KMS-11 (cell line): ENCODE results near the gene OR10A6.

ENCODE experiments used
- H2AFZ ChIP-seq: fragments of 200-600 bp; sonication (generic); 2 replicates; pipeline ENCODE4 v1.6.1; 2016; ENCODE audit warnings: antibody characterized with exemption, mixed run types, low read depth
- H3K27ac ChIP-seq: fragments of 200-600 bp; sonication (generic); 2 replicates; pipeline ENCODE4 v1.6.1; 2016; ENCODE audit warnings: mild to moderate bottlenecking, mixed run types
- H3K27me3 ChIP-seq: fragments of 200-600 bp; sonication (generic); 2 replicates; pipeline ENCODE4 v1.6.1; 2017; ENCODE audit warnings: mild to moderate bottlenecking, low read depth, mixed run types, moderate library complexity; ENCODE audit not compliant: insufficient read depth
- H3K36me3 ChIP-seq: fragments of 200-600 bp; sonication (generic); 2 replicates; pipeline ENCODE4 v1.6.1; 2017; ENCODE audit warnings: mild to moderate bottlenecking, mixed run types; ENCODE audit not compliant: insufficient read depth
- H3K4me1 ChIP-seq: fragments of 200-600 bp; sonication (generic); 2 replicates; pipeline ENCODE4 v1.6.1; 2016; ENCODE audit warnings: mild to moderate bottlenecking, low read depth, mixed run types; ENCODE audit not compliant: poor library complexity, severe bottlenecking
- H3K4me2 ChIP-seq: fragments of 200-600 bp; sonication (generic); 2 replicates; pipeline ENCODE4 v1.7.0; 2016; ENCODE audit warnings: mild to moderate bottlenecking, mixed run types
- H3K4me3 ChIP-seq: fragments of 200-600 bp; sonication (generic); IDR thresholded peaks from 2 replicates; pipeline ENCODE4 v1.6.1; 2017; ENCODE audit warnings: low read depth, low read length, mixed read lengths; ENCODE audit not compliant: insufficient read depth
- H3K79me2 ChIP-seq: fragments of 200-600 bp; sonication (generic); 2 replicates; pipeline ENCODE4 v1.6.1; 2016; ENCODE audit warnings: low read depth, mixed run types; ENCODE audit not compliant: insufficient read depth
- H3K9ac ChIP-seq: fragments of 200-600 bp; sonication (generic); 2 replicates; pipeline ENCODE4 v1.6.1; 2016; ENCODE audit warnings: mild to moderate bottlenecking, mixed run types
- H4K20me1 ChIP-seq: fragments of 200-600 bp; sonication (generic); 2 replicates; pipeline ENCODE4 v1.6.1; 2016; ENCODE audit warnings: mild to moderate bottlenecking, mixed run types; ENCODE audit not compliant: insufficient read depth
- TF ChIP-seq, protein P1 (sequence below): fragments of 200-600 bp; sonication (generic); conservative IDR thresholded peaks from 2 replicates; pipeline ENCODE4 v1.6.1; 2017; ENCODE audit warnings: low read depth, mild to moderate bottlenecking, antibody characterized with exemption, low read length, moderate library complexity, mixed read lengths

OR10A6 gene

DNA sequence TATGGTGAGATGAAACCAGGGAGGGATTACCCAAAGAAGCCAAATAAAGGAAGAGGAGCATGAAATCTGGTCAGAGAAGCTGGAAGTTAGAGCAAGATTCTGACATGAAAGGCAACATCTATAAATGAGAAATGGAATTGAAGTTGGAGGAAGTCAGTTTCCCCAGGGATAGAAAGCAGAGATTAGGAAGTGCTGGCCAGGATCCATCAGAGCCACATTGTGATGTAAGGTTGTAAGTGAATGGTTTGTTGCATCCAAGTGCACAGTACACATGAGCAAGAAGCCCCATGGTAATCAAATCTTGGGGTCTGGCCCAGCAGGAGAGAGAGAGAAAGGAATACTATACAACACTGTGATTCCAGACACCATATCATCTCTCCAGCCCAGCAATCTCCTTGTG, 40.8 kb upstream of the OR10A6 start:
- no peak overlapping the region for H3K9ac ChIP-seq
- no peak overlapping the region for H2AFZ ChIP-seq
- H3K27ac ChIP-seq, result no peak overlapping the region
- H3K4me1 ChIP-seq, result no peaks in the 10 kb centered on the region
- H3K79me2 ChIP-seq, result no peaks in the 10 kb centered on the region
- TF ChIP-seq, protein P1, sequence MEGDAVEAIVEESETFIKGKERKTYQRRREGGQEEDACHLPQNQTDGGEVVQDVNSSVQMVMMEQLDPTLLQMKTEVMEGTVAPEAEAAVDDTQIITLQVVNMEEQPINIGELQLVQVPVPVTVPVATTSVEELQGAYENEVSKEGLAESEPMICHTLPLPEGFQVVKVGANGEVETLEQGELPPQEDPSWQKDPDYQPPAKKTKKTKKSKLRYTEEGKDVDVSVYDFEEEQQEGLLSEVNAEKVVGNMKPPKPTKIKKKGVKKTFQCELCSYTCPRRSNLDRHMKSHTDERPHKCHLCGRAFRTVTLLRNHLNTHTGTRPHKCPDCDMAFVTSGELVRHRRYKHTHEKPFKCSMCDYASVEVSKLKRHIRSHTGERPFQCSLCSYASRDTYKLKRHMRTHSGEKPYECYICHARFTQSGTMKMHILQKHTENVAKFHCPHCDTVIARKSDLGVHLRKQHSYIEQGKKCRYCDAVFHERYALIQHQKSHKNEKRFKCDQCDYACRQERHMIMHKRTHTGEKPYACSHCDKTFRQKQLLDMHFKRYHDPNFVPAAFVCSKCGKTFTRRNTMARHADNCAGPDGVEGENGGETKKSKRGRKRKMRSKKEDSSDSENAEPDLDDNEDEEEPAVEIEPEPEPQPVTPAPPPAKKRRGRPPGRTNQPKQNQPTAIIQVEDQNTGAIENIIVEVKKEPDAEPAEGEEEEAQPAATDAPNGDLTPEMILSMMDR, result no peak
- H3K4me3 ChIP-seq, result no peak overlapping the region
- H3K36me3 ChIP-seq, result no peaks in the 10 kb centered on the region
- H4K20me1 ChIP-seq, result no peaks in the 10 kb centered on the region
- no peak overlapping the region for H3K4me2 ChIP-seq
- H3K27me3 ChIP-seq, result no peaks in the 10 kb centered on the region

DNA sequence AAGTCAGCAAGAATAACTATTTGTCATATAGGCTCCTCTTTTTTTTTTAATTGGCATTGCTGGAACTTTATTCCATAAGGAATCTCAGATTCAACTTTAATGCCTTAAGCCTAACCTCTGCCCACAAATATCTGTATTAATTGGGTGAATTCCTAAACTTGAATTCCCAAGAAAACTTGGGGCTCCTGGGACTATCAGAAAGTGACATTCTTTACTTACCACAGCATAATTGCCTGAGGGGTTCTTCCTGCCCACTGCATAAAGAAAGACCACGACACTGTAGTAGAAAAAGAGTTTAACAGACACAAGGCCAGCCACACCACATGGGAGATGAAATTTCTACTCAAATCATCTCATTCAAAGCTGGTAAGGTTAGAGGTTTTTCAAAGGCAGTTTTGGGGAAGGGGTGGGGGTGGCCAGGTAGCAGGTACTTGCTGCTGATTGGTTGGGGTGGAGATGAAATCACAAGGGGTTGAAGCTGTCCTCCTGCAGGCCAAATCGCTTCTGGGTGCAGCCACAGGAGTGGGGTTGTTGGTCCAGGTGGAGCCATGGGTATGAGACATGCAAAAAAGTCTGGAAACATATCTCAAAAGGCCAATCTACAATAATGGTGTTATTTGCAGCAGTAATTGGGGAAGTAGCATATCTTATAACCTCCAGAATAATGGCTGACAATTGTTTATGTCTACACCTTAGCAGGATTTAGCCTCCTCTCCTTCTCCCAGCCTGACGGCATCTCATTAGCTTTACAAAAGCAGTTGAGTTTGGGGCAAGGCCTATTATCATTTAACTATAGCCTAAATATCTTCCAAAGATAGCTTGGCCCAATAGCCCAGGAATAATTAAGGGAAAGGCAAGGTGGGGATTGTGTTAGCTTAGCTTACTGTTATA, 38.9 kb upstream of the OR10A6 start:
- H3K9ac ChIP-seq, result no peak overlapping the region
- no peak overlapping the region for H3K4me2 ChIP-seq

DNA sequence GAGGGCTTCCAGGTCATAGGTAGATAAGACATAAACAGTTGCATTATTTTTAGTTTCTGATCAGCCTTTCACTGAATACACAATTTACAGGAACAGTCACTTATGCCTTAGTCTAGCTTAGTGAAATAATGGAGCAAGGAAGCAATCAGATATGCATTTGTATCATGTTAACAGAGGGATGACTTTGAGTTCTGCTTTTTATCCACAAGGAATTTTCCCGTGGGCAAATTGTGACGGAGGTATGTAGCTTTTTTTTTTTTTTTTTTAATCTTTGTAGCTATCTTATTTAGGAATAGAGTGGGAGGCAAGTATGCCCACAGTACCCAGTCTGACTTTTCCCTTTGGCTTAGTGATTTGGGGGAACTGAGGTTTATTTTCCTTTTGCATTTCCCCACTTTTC, 37.6 kb upstream of the OR10A6 start:
- no peak overlapping the region for H3K27ac ChIP-seq
- H4K20me1 ChIP-seq, result no peaks in the 10 kb centered on the region
- no peak overlapping the region for H3K4me2 ChIP-seq
- TF ChIP-seq, protein P1, result no peak
- H3K36me3 ChIP-seq, result no peaks in the 10 kb centered on the region
- no peaks in the 10 kb centered on the region for H3K79me2 ChIP-seq
- H3K27me3 ChIP-seq, result no peaks in the 10 kb centered on the region
- H3K9ac ChIP-seq, result no peak overlapping the region
- no peak overlapping the region for H2AFZ ChIP-seq
- H3K4me1 ChIP-seq, result no peaks in the 10 kb centered on the region
- no peak overlapping the region for H3K4me3 ChIP-seq

More for the DNA sequence above, 38.9 kb upstream of the OR10A6 start:
- Histone ChIP-seq H3K36me3 (no peaks in the 10 kb centered on the region), H4K20me1 (no peaks in the 10 kb centered on the region), H3K4me3 (no peak overlapping the region), H3K79me2 (no peaks in the 10 kb centered on the region), H3K27me3 (no peaks in the 10 kb centered on the region), H3K4me1 (no peaks in the 10 kb centered on the region), H3K27ac (no peak overlapping the region), H2AFZ (no peak overlapping the region)
- TF ChIP-seq, protein P1, result no peak

DNA sequence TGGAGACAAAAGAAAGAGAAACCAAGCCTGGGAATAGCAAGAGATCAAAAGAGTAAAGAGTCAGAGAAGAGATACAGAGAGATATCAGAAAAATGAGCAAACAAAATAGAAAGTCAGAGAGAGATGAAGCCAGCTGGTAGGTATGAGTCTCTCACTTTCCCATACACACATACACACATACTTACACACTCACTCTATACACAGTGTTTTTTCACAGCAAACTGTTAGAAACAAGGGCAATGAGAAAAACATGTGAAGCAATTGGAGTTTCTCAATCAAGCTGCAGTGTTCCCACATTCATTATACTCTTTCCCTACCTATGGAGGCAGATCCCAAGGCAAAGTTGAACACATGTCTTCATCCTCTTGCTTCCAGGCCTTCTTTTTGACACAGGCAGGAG, 36.8 kb upstream of the OR10A6 start:
- Histone ChIP-seq H3K4me3 (no peak overlapping the region), H3K4me2 (no peak overlapping the region), H3K4me1 (no peaks in the 10 kb centered on the region), H3K79me2 (no peaks in the 10 kb centered on the region), H3K9ac (no peak overlapping the region), H3K27ac (no peak overlapping the region), H4K20me1 (no peaks in the 10 kb centered on the region), H3K27me3 (no peaks in the 10 kb centered on the region), H3K36me3 (no peaks in the 10 kb centered on the region), H2AFZ (no peak overlapping the region)
- TF ChIP-seq, protein P1, result no peak
